T47D (cell line): ENCODE results near the gene UQCC5.
A peak's percentile ranks its signal among the peaks of the same experiment; 100 is the strongest.

ENCODE experiments used
- DNase-seq, 2 experiments: peaks; one replicate each; pipeline versions ENCODE4 v3.0.0 to v3.0.0-alpha.2; 2011 to 2012; ENCODE audit warnings: low read depth in 1 of 2, low spot score in 1 of 2
- JUND ChIP-seq: IDR thresholded peaks from 2 replicates; pipeline ENCODE4 v1.6.1; 2012; ENCODE audit warnings: low read depth
- in situ Hi-C: cut with HindIII; loops from 2 replicates; pipeline ENCODE4 v1.10.0; 2016; ENCODE audit warnings: low sequenced_read_pairs, low pct_unique_long_range_greater_than_20kb

The UQCC5 gene

GRCh38 chr3:52511509-52511908 is 24.9 kb upstream of the UQCC5 start:
- in situ Hi-C loops: no loop called here
- TF ChIP-seq JUND: no peak
- DNase-seq: no peak

- TF ChIP-seq JUND: no peak
- DNase-seq: no peak
- in situ Hi-C loops: no loop called here
These were observed 24.3 kb upstream of the UQCC5 start for GRCh38 chr3:52512105-52512504.

GRCh38 chr3:52512727-52513126 is 23.7 kb upstream of the UQCC5 start:
- DNase-seq: no peak
- in situ Hi-C loops: no loop called here
- TF ChIP-seq JUND: no peak

- TF ChIP-seq JUND: no peak
- in situ Hi-C loops: no loop called here
- DNase-seq: no peak
These were observed 23.1 kb upstream of the UQCC5 start for GRCh38 chr3:52513281-52513680.

- DNase-seq: no peak
- TF ChIP-seq JUND: no peak
- in situ Hi-C loops: no loop called here
These were observed 21.8 kb upstream of the UQCC5 start for GRCh38 chr3:52514576-52514975.

- DNase-seq: no peak
- in situ Hi-C loops: no loop called here
- no peak for TF ChIP-seq JUND
These were observed 21.2 kb upstream of the UQCC5 start for GRCh38 chr3:52515192-52515591.

- in situ Hi-C loops: no loop called here
- DNase-seq: no peak
- TF ChIP-seq JUND: no peak
These were observed 19.8 kb upstream of the UQCC5 start for GRCh38 chr3:52516509-52517195.

GRCh38 chr3:52517796-52518722 is 18.3 kb upstream of the UQCC5 start:
- in situ Hi-C loops: no loop called here
- TF ChIP-seq JUND: no peak
- no peak for DNase-seq

- DNase-seq: peak in 1 of 2 experiments; percentile 69
- in situ Hi-C loops: no loop called here
- TF ChIP-seq JUND: no peak
These were observed 17.5 kb upstream of the UQCC5 start for GRCh38 chr3:52518723-52519444.

GRCh38 chr3:52519445-52520140 is 16.8 kb upstream of the UQCC5 start:
- in situ Hi-C loops: no loop called here
- no peak for TF ChIP-seq JUND
- DNase-seq: no peak

- in situ Hi-C loops: no loop called here
- no peak for DNase-seq
- TF ChIP-seq JUND: no peak
These were observed 16.2 kb upstream of the UQCC5 start for GRCh38 chr3:52520141-52520667.
